Measurements from ENCODE around the gene IFI27L1.

GRCh38 chr14:94109915-94110250 is 28.8 kb downstream of the IFI27L1 start:
- TF ChIP-seq CTCF (conservative IDR thresholded peaks at IDR 0.05; ENCODE audit: low read depth in 2 of 2) (no peak), POLR2AphosphoS5 (IDR thresholded peaks at IDR 0.05; ENCODE audit: low read depth) (no peak), ZNF331 (CRISPR knock-in tag; IDR thresholded peaks at IDR 0.05; ENCODE audit: low read depth) (no peak), EZH2 (IDR thresholded peaks at IDR 0.05; ENCODE audit: low read depth, unreplicated experiment) (no peak)

Measured in GM23338 (cell line).